ENCODE data around the gene CCDC102A.

DNA sequence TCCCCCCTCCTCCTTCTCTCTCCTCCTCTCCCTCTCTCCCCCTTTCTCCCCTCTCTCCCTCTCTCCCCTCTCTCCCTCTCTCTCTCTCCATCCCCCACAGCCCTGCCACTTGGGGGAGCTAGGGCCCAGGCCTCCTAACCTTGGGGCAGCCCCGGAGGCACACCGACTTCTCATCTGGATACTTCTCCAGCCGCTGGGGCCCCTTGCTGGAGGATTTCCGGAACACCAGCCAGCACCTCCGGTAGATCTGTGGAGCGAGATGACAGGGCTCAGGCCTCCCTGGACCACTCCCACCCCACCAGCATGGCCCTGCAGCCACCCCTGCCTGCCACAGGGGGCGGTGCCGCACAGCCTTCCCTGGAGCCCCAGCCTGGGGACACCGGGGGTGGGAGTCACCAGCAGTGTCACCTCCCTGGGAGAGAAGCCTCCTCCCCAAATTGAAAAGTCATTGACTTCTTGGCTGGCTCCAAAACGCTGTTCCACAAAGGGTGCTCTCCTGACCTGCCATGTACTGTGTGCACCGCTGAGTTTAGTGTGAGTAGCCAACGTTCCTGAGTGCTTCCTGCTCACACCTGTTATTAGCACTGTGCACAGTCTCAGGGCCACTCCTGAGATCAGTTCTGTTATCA lies 60.5 kb downstream of the CCDC102A start:
- TF ChIP-seq, protein P1, sequence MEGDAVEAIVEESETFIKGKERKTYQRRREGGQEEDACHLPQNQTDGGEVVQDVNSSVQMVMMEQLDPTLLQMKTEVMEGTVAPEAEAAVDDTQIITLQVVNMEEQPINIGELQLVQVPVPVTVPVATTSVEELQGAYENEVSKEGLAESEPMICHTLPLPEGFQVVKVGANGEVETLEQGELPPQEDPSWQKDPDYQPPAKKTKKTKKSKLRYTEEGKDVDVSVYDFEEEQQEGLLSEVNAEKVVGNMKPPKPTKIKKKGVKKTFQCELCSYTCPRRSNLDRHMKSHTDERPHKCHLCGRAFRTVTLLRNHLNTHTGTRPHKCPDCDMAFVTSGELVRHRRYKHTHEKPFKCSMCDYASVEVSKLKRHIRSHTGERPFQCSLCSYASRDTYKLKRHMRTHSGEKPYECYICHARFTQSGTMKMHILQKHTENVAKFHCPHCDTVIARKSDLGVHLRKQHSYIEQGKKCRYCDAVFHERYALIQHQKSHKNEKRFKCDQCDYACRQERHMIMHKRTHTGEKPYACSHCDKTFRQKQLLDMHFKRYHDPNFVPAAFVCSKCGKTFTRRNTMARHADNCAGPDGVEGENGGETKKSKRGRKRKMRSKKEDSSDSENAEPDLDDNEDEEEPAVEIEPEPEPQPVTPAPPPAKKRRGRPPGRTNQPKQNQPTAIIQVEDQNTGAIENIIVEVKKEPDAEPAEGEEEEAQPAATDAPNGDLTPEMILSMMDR (IDR thresholded peaks at IDR 0.05), result peak in 4 of 7 experiments; percentile 20 to 56 (median 28)
- TF ChIP-seq POLR2A (IDR thresholded peaks at IDR 0.05) (no peak), POLR2AphosphoS5 (IDR thresholded peaks at IDR 0.05) (no peak)
